B cell (primary cell): ENCODE measurements around the gene NBAS. TPM values are rescaled to one million over a fixed set of nuclear protein-coding genes. Genes with fewer than 3 reads are reported as not detected.

ENCODE experiments used
- ATAC-seq: fragments of 200-7000 bp; cut with Tn5 transposase; one replicate; pipeline ENCODE4 v1.10.0; 2021; ENCODE audit warnings: low read depth, mild to moderate bottlenecking, moderate number of reproducible peaks, moderate library complexity
- CTCF ChIA-PET: fragments of 350-600 bp; sonication (Branson Sonifier 250); formaldehyde crosslinking; loops from one replicate; lab custom pipeline; 2021; ENCODE audit warnings: antibody characterized with exemption, inconsistent platforms; lab: Charles Lee
- POLR2A ChIA-PET: fragments of 350-600 bp; sonication (Branson Sonifier 250); formaldehyde crosslinking; loops from one replicate; lab custom pipeline; 2021; ENCODE audit warnings: antibody characterized with exemption; lab: Charles Lee
- DNase-seq: peaks from one replicate; pipeline ENCODE4 v3.0.0; 2013
- H2AFZ ChIP-seq: 2 replicates; pipeline ENCODE4 v1.6.1; 2012; ENCODE audit warnings: mild to moderate bottlenecking, low read depth, low read length; ENCODE audit not compliant: insufficient read depth, poor library complexity, severe bottlenecking
- H3K27ac ChIP-seq, 2 donors: 1 replicate in 1 of 2; 2 replicates in 1 of 2; pipeline ENCODE4 v1.5.1; 2012 to 2013; ENCODE audit warnings: low read length in 2 of 2, mild to moderate bottlenecking in 2 of 2, moderate library complexity in 1 of 2
- H3K27me3 ChIP-seq, 4 experiments: fragments of 200-600 bp in 1 of 4; sonication (generic) in 1 of 4; replicated peaks in 1 of 4; 1 replicate in 2 of 4; 2 replicates in 2 of 4; pipeline versions ENCODE4 v1.6.1 to v1.7.0; 2013 to 2016; ENCODE audit warnings: low read length in 3 of 4, mild to moderate bottlenecking in 2 of 4, mixed read lengths in 1 of 4, moderate library complexity in 1 of 4; ENCODE audit not compliant: insufficient read depth in 4 of 4, control insufficient read depth in 3 of 4; ENCODE audit errors: control extremely low read depth in 1 of 4
- H3K36me3 ChIP-seq, 2 experiments: replicated peaks in 1 of 2; 1 replicate in 1 of 2; 2 replicates in 1 of 2; pipeline versions ENCODE4 v1.6.1 to v1.7.1; 2013; ENCODE audit warnings: low read length in 1 of 2; ENCODE audit not compliant: insufficient read depth in 2 of 2, control insufficient read depth in 1 of 2; ENCODE audit errors: control extremely low read depth in 1 of 2, extremely low read depth in 1 of 2
- H3K4me1 ChIP-seq, 2 donors: fragments of 200-600 bp in 1 of 2; sonication (generic) in 1 of 2; 1 replicate in 1 of 2; 2 replicates in 1 of 2; pipeline versions ENCODE4 v1.5.1 to v1.6.1; 2013 to 2017; ENCODE audit warnings: low read length in 2 of 2; ENCODE audit not compliant: control insufficient read depth in 2 of 2, insufficient read depth in 2 of 2
- H3K4me2 ChIP-seq: replicated peaks from 2 replicates; pipeline ENCODE3; 2012; ENCODE audit warnings: mild to moderate bottlenecking, low read depth, low read length; ENCODE audit not compliant: poor library complexity, severe bottlenecking
- H3K4me3 ChIP-seq, 5 experiments: fragments of 200-600 bp in 1 of 5; sonication (generic) in 1 of 5; 1 replicate in 3 of 5; 2 replicates in 2 of 5; pipeline versions ENCODE4 v1.5.1 to v1.7.0; 2011 to 2016; ENCODE audit warnings: low read length in 4 of 5, mild to moderate bottlenecking in 4 of 5, low read depth in 2 of 5, control low read depth in 1 of 5, moderate library complexity in 1 of 5; ENCODE audit not compliant: insufficient read depth in 1 of 5; ENCODE audit errors: control extremely low read depth in 1 of 5, extremely low read depth in 1 of 5
- H3K79me2 ChIP-seq: fragments of 200-600 bp; sonication (generic); one replicate; pipeline ENCODE4 v1.6.0; 2016; ENCODE audit warnings: low read length; ENCODE audit not compliant: control insufficient read depth, insufficient read depth
- H3K9ac ChIP-seq: fragments of 200-600 bp; sonication (generic); 2 replicates; pipeline ENCODE4 v1.6.1; 2017; ENCODE audit warnings: mild to moderate bottlenecking, low read length, moderate library complexity
- H3K9me3 ChIP-seq, 3 donors: one replicate each; pipeline versions ENCODE4 v1.6.1 to v1.7.1; 2013; ENCODE audit warnings: low read length in 2 of 3; ENCODE audit not compliant: control insufficient read depth in 2 of 3, insufficient read depth in 1 of 3; ENCODE audit errors: control extremely low read depth in 1 of 3
- H4K20me1 ChIP-seq: 2 replicates; pipeline ENCODE4 v1.6.0; 2012; ENCODE audit warnings: mild to moderate bottlenecking, low read length; ENCODE audit not compliant: insufficient read depth, control insufficient read depth, poor library complexity, severe bottlenecking
- H3K27ac Mint-ChIP-seq: one replicate; pipeline ENCODE4 v1.8.0; 2021; ENCODE audit warnings: mixed read lengths
- H3K27me3 Mint-ChIP-seq: one replicate; pipeline ENCODE4 v1.8.0; 2021; ENCODE audit warnings: mixed read lengths
- H3K4me1 Mint-ChIP-seq: one replicate; pipeline ENCODE4 v1.8.0; 2021; ENCODE audit warnings: mixed read lengths
- H3K4me3 Mint-ChIP-seq: one replicate; pipeline ENCODE4 v1.8.0; 2021; ENCODE audit warnings: mixed read lengths
- H3K9me3 Mint-ChIP-seq: one replicate; pipeline ENCODE4 v1.8.0; 2022; ENCODE audit warnings: mixed read lengths; ENCODE audit not compliant: insufficient read depth
- CTCF ChIP-seq: fragments of 200-600 bp; IDR thresholded peaks from one replicate; pipeline ENCODE4 v1.8.0; 2022; ENCODE audit warnings: antibody characterized with exemption, mild to moderate bottlenecking
- EZH2 ChIP-seq: IDR thresholded peaks from 2 replicates; pipeline ENCODE4 v1.6.1; 2012; ENCODE audit warnings: borderline replicate concordance, low read depth, mild to moderate bottlenecking, moderate library complexity, low read length; ENCODE audit not compliant: insufficient read depth, poor library complexity, severe bottlenecking
- WGBS: methylation state at CpG from one replicate; pipeline ENCODE4 v1.1.5; 2013; ENCODE audit warnings: missing lambda C conversion rate; ENCODE audit not compliant: insufficient coverage; 5-methylcytosine and 5-hydroxymethylcytosine counted together
- intact Hi-C: fragments of 100-400 bp; cut with micrococcal nuclease; formaldehyde crosslinking; loops from one replicate; pipeline ENCODE4 v1.10.0; 2022
- polyA plus RNA-seq: library from polyadenylated mRNA; depleted of rRNA; stranded (reverse); fragments of >200 nt; gene quantifications from 2 replicates; pipeline ENCODE4 v1.2.3, GENCODE V29; 2012
- total RNA-seq, 2 donors: library from RNA; stranded (reverse); fragments of 120-200 nt in 1 of 2; gene quantifications; 1 replicate in 1 of 2; 2 replicates in 1 of 2; pipeline versions ENCODE4 v1.2.3 to v1.2.4, GENCODE V29; 2013 to 2022

The NBAS gene
- total and polyA plus RNA-seq, 2 donors (not counting 1 experiment from before 2014, with no cell fraction given) = 10.6 to 37.3 TPM

- no peaks in the 10 kb centered on the region for H3K27me3 Mint-ChIP-seq
- CTCF ChIA-PET = no interaction called here
These were observed 337.2 kb downstream of the NBAS start for GRCh38 chr2:15223887-15224286.

GRCh38 chr2:15222856-15223255 lies 338.3 kb downstream of the NBAS start:
- H3K4me1 Mint-ChIP-seq = no peaks in the 10 kb centered on the region
- H3K9ac ChIP-seq = no peak overlapping the region
- no peak for ATAC-seq
- CTCF ChIA-PET = no interaction called here
- no peak overlapping the region for H3K27ac Mint-ChIP-seq
- H4K20me1 ChIP-seq = no peaks in the 10 kb centered on the region
- H3K9me3 Mint-ChIP-seq = no peaks in the 10 kb centered on the region
- POLR2A ChIA-PET = no interaction called here
- no peaks in the 10 kb centered on the region for H3K4me1 ChIP-seq
- WGBS = no CpG with 5 or more reads among the region's 3 CpGs
- TF ChIP-seq EZH2 (no peak), CTCF (no peak)
- H3K79me2 ChIP-seq = no peaks in the 10 kb centered on the region
- peaks cover 6 to 8% of the 10 kb centered on the region in 2 experiments for H3K36me3 ChIP-seq
- H3K27me3 ChIP-seq = no peaks in the 10 kb centered on the region
- no peak for DNase-seq
- H2AFZ ChIP-seq = no peak overlapping the region
- H3K27ac ChIP-seq = no peak overlapping the region
- intact Hi-C loops = no loop called here
- no peaks in the 10 kb centered on the region for H3K27me3 Mint-ChIP-seq
- H3K4me3 Mint-ChIP-seq = no peak overlapping the region
- no peak overlapping the region for H3K4me2 ChIP-seq
- no peak overlapping the region for H3K4me3 ChIP-seq
- H3K9me3 ChIP-seq = no peaks in the 10 kb centered on the region

More at GRCh38 chr2:15223887-15224286, 337.2 kb downstream of the NBAS start:
- Histone ChIP-seq H3K79me2 (no peaks in the 10 kb centered on the region), H3K4me2 (no peak overlapping the region), H3K9ac (no peak overlapping the region), H3K27ac (no peak overlapping the region), H2AFZ (no peak overlapping the region), H3K9me3 (no peaks in the 10 kb centered on the region), H3K4me1 (no peaks in the 10 kb centered on the region), H3K27me3 (no peaks in the 10 kb centered on the region), H4K20me1 (no peaks in the 10 kb centered on the region), H3K36me3 (peaks cover 5 to 7% of the 10 kb centered on the region in 2 experiments), H3K4me3 (no peak overlapping the region)
- POLR2A ChIA-PET = no interaction called here
- TF ChIP-seq EZH2 (no peak), CTCF (no peak)
- ATAC-seq = no peak
- Mint-ChIP-seq H3K9me3 (no peaks in the 10 kb centered on the region), H3K4me1 (no peaks in the 10 kb centered on the region), H3K4me3 (no peak overlapping the region), H3K27ac (no peak overlapping the region)
- WGBS = no CpG with 5 or more reads among the region's 3 CpGs
- DNase-seq = no peak
- intact Hi-C loops = no loop called here
